K562 (cell line): ENCODE data around the gene IFRD1. TPM values are rescaled to one million over a fixed set of nuclear protein-coding genes. Genes with fewer than 3 reads are reported as not detected.

Experiments
- ATAC-seq: fragments of 200-7000 bp; cut with Tn5 transposase; 3 replicates; pipeline ENCODE4 v1.9.1; 2020; ENCODE audit warnings: moderate library complexity
- BruUV-seq: library from RNA; stranded (reverse); fragments of 400-500 nt; replicated peaks from 2 replicates; lab custom pipeline; 2021; lab: Mats Ljungman, UMichigan
- CTCF ChIA-PET: fragments of 300-600 bp; formaldehyde crosslinking; extraction: SDS; loops from one replicate; lab custom pipeline; 2021; ENCODE audit warnings: low intra/inter-chr PET ratio; lab: Yijun Ruan, JAX
- POLR2A ChIA-PET: fragments of 300-600, 350-650 bp; sonication (Branson Sonifier 250); formaldehyde crosslinking; extraction: SDS; loops from one replicate; lab custom pipeline; 2021; ENCODE audit warnings: antibody characterized with exemption, inconsistent platforms; lab: Yijun Ruan, JAX
- DNase-seq, 4 experiments: peaks; one replicate each; pipeline versions ENCODE4 v3.0.0 to v3.0.0-alpha.2; 2011 to 2018; ENCODE audit warnings: low spot score in 3 of 4, mixed read lengths in 3 of 4; ENCODE audit errors: extremely low read depth in 1 of 4
- FAIRE-seq: peaks from 2 replicates; lab custom pipeline; 2011; peaks lifted over from hg19 to GRCh38; lab: Jason Lieb, UNC
- H2AFZ ChIP-seq: 2 replicates; pipeline ENCODE4 v1.6.0; 2011; ENCODE audit warnings: low read depth, low read length, control low read depth, inconsistent platforms
- H3K27ac ChIP-seq: fragments of 200-600 bp; 3 replicates; pipeline ENCODE4 v1.8.0; 2011; ENCODE audit warnings: low read depth, mild to moderate bottlenecking, control low read depth, inconsistent platforms, low read length, moderate library complexity, mixed read lengths; ENCODE audit errors: extremely low read depth
- H3K27me3 ChIP-seq, 2 experiments: fragments of 300-600 bp in 1 of 2; 2 replicates in 1 of 2; 3 replicates in 1 of 2; pipeline versions ENCODE4 v1.6.0 to v1.8.0; 2011; ENCODE audit warnings: inconsistent platforms in 2 of 2, low read length in 2 of 2, mild to moderate bottlenecking in 1 of 2, mixed read lengths in 1 of 2, moderate library complexity in 1 of 2; ENCODE audit not compliant: control insufficient read depth in 2 of 2, insufficient read depth in 2 of 2
- H3K36me3 ChIP-seq: fragments of 300-600 bp; 3 replicates; pipeline ENCODE4 v1.8.0; 2011; ENCODE audit warnings: mild to moderate bottlenecking, low read length, inconsistent platforms; ENCODE audit not compliant: control insufficient read depth, insufficient read depth
- H3K4me1 ChIP-seq, 2 experiments: fragments of 200-600 bp in 1 of 2; replicated peaks in 1 of 2; 2 replicates in 1 of 2; 3 replicates in 1 of 2; pipeline versions ENCODE4 v1.5.1 to v1.8.0; 2011; ENCODE audit warnings: inconsistent platforms in 2 of 2, low read length in 2 of 2, mild to moderate bottlenecking in 1 of 2, mixed read lengths in 1 of 2, moderate library complexity in 1 of 2; ENCODE audit not compliant: control insufficient read depth in 2 of 2, insufficient read depth in 2 of 2
- H3K4me2 ChIP-seq: 2 replicates; pipeline ENCODE4 v1.6.1; 2011; ENCODE audit warnings: low read length, control low read depth, inconsistent platforms, mixed read lengths; ENCODE audit not compliant: insufficient read depth
- H3K4me3 ChIP-seq: fragments of 200-600 bp; sonication (generic), shearing (Covaris generic); 2 replicates; pipeline ENCODE4 v1.5.1; 2016; ENCODE audit warnings: control low read depth, inconsistent platforms
- H3K79me2 ChIP-seq: fragments of 200-600 bp; 3 replicates; pipeline ENCODE4 v1.8.0; 2011; ENCODE audit warnings: low read length, inconsistent platforms; ENCODE audit not compliant: control insufficient read depth, insufficient read depth
- H3K9ac ChIP-seq, 2 experiments: 2 replicates each; pipeline versions ENCODE4 v1.6.0 to v1.6.1; 2011; ENCODE audit warnings: low read depth in 2 of 2, low read length in 2 of 2, control low read depth in 1 of 2, inconsistent platforms in 1 of 2, mild to moderate bottlenecking in 1 of 2, mixed read lengths in 1 of 2; ENCODE audit not compliant: insufficient read depth in 1 of 2
- H3K9me1 ChIP-seq: one replicate; pipeline ENCODE4 v1.6.0; 2011; ENCODE audit warnings: inconsistent platforms, mild to moderate bottlenecking, low read length, moderate library complexity; ENCODE audit not compliant: control insufficient read depth, insufficient read depth
- H3K9me3 ChIP-seq: replicated peaks from 2 replicates; pipeline ENCODE4 v1.5.1; 2011; ENCODE audit warnings: low read depth, low read length, inconsistent platforms; ENCODE audit not compliant: control insufficient read depth, insufficient read depth
- H4K20me1 ChIP-seq: replicated peaks from 2 replicates; pipeline ENCODE4 v1.6.1; 2011; ENCODE audit warnings: low read length, inconsistent platforms, mixed read lengths; ENCODE audit not compliant: control insufficient read depth, insufficient read depth
- ARNT ChIP-seq, 2 experiments: fragments of 450-650 bp; IDR thresholded peaks; 2 replicates each; pipeline ENCODE4 v1.6.1; 2016; ENCODE audit warnings: mild to moderate bottlenecking in 1 of 2
- BRF2 ChIP-seq: IDR thresholded peaks from 3 replicates; pipeline ENCODE4 v1.6.1; 2011; ENCODE audit warnings: borderline replicate concordance, mild to moderate bottlenecking; ENCODE audit not compliant: insufficient read length, insufficient read depth
- MYBL2 ChIP-seq, 2 experiments: fragments of 450-650 bp in 1 of 2; sonication (generic) in 1 of 2; formaldehyde crosslinking in 1 of 2; IDR thresholded peaks; 2 replicates each; pipeline versions ENCODE4 v1.6.1 to v1.8.1; 2017 to 2022; ENCODE audit warnings: borderline replicate concordance in 1 of 2, inconsistent platforms in 1 of 2, low read depth in 1 of 2, mild to moderate bottlenecking in 1 of 2, missing genetic modification reagents in 1 of 2, moderate library complexity in 1 of 2
- USF2 ChIP-seq: sonication (generic); formaldehyde crosslinking; IDR thresholded peaks from 2 replicates; pipeline ENCODE4 v1.5.0; 2020; ENCODE audit warnings: missing genetic modification reagents
- ZEB2 ChIP-seq: fragments of 450-650 bp; IDR thresholded peaks from 2 replicates; pipeline ENCODE4 v1.6.1; 2016
- ZNF121 ChIP-seq: sonication (generic); formaldehyde crosslinking; conservative IDR thresholded peaks from 2 replicates; pipeline ENCODE4 v1.8.0; 2022; ENCODE audit warnings: missing genetic modification reagents
- ZNF431 ChIP-seq: sonication (generic); formaldehyde crosslinking; IDR thresholded peaks from 2 replicates; pipeline ENCODE4 v1.8.0; 2022; ENCODE audit warnings: mild to moderate bottlenecking, missing genetic modification reagents
- ZZZ3 ChIP-seq: fragments of 450-650 bp; IDR thresholded peaks from 2 replicates; pipeline ENCODE4 v1.6.1; 2016; ENCODE audit warnings: antibody characterized with exemption, mild to moderate bottlenecking, moderate library complexity
- WGBS: fragments of 100-300 bp; shearing (Covaris generic); methylation state at CpG from one replicate; pipeline ENCODE4 v1.1.6; 2016; ENCODE audit warnings: low coverage, mixed read lengths; ENCODE audit not compliant: insufficient coverage; ENCODE audit errors: missing lambda C conversion rate; 5-methylcytosine and 5-hydroxymethylcytosine counted together
- in situ Hi-C: fragments of 300-500 bp; cut with MboI; formaldehyde crosslinking; loops from 4 replicates; pipeline ENCODE4 v1.15.0; 2018; ENCODE audit warnings: inconsistent platforms, mixed read lengths
- intact Hi-C: fragments of 100-400 bp; cut with micrococcal nuclease; formaldehyde crosslinking; loops from 2 replicates; pipeline ENCODE4 v1.14.2; 2022
- polyA plus RNA-seq, 8 experiments: library from polyadenylated mRNA; depleted of rRNA in 4 of 8; stranded (reverse) in 5 of 8; unstranded in 3 of 8; fragments of >200 nt; fragmentation: Nextera tagmentation in 2 of 8; fragmentation: Illumina TruSeq in 1 of 8; extraction: Ambion mirVana in 2 of 8; extraction: Trizol in 1 of 8; gene quantifications; 2 replicates each; pipeline versions ENCODE4 v1.2.1 to v1.2.3, GENCODE V29; 2011 to 2014; ENCODE audit warnings: inconsistent platforms in 1 of 8, missing spikeins in 1 of 8
- total RNA-seq, 7 experiments: library from RNA; depleted of rRNA in 6 of 7; stranded (reverse); fragments of >200 nt in 6 of 7; fragmentation: Illumina TruSeq in 2 of 7; extraction: Trizol in 2 of 7; gene quantifications; 2 replicates each; pipeline versions ENCODE4 v1.2.1 to v1.2.3, GENCODE V29; 2011 to 2021; ENCODE audit warnings: low replicate concordance in 1 of 7

IFRD1 gene
- total and polyA plus RNA-seq, 9 of the 15 experiments (the other 6 are each of a cell fraction or from before 2014, with no cell fraction given) = 27.6 to 81.8 (median 68.1) TPM

- BruUV-seq = no TSS peak
- no peak overlapping the region for H3K4me3 ChIP-seq
- FAIRE-seq (no peak), ATAC-seq (no peak), DNase-seq (no peak)
- intact Hi-C loops (no loop called here), in situ Hi-C loops (no loop called here)
- H3K9me3 ChIP-seq = no peaks in the 10 kb centered on the region
- H3K36me3 ChIP-seq = no peaks in the 10 kb centered on the region
- H4K20me1 ChIP-seq = no peaks in the 10 kb centered on the region
- TF ChIP-seq ARNT (IDR thresholded peaks at IDR 0.05) (no peak), BRF2 (no peak), USF2 (no peak), ZNF431 (CRISPR knock-in tag) (no peak), ZNF121 (no peak), ZEB2 (no peak), ZZZ3 (no peak), MYBL2 (IDR thresholded peaks at IDR 0.05; ENCODE audit: low read depth) (no peak), MYBL2 (CRISPR knock-in tag; IDR thresholded peaks at IDR 0.05; ENCODE audit: borderline replicate concordance) (no peak)
- no peaks in the 10 kb centered on the region for H3K79me2 ChIP-seq
- no peak overlapping the region for H3K4me2 ChIP-seq
- WGBS = 20% methylated on average over 5 of the region's 5 CpGs
- H3K27ac ChIP-seq = no peak overlapping the region
- peaks cover 4 to 26% of the 10 kb centered on the region in 2 experiments; a peak in 4 of 5 replicates for H3K4me1 ChIP-seq
- H3K9me1 ChIP-seq = no peaks in the 10 kb centered on the region
- no peaks in the 10 kb centered on the region for H3K27me3 ChIP-seq
- POLR2A ChIA-PET = interaction anchor here (0.9 kb wide), 1 partner anchor 20 kb away, joined by 3 read pairs; no protein-coding TSS in a partner anchor
- CTCF ChIA-PET = no interaction called here
- no peak overlapping the region for H2AFZ ChIP-seq
- no peak overlapping the region for H3K9ac ChIP-seq
These were observed 35.5 kb downstream of the IFRD1 start for GRCh38 chr7:112485766-112486165.
